Dedifferentiated amniotic fluid mesenchymal stem cell (primary cell): ENCODE results near the gene CPSF4L.

ENCODE experiments used
- DNase-seq: peaks from one replicate; pipeline ENCODE4 v3.0.0-alpha.2; 2016; ENCODE audit errors: extremely low spot score

CPSF4L gene

DNA sequence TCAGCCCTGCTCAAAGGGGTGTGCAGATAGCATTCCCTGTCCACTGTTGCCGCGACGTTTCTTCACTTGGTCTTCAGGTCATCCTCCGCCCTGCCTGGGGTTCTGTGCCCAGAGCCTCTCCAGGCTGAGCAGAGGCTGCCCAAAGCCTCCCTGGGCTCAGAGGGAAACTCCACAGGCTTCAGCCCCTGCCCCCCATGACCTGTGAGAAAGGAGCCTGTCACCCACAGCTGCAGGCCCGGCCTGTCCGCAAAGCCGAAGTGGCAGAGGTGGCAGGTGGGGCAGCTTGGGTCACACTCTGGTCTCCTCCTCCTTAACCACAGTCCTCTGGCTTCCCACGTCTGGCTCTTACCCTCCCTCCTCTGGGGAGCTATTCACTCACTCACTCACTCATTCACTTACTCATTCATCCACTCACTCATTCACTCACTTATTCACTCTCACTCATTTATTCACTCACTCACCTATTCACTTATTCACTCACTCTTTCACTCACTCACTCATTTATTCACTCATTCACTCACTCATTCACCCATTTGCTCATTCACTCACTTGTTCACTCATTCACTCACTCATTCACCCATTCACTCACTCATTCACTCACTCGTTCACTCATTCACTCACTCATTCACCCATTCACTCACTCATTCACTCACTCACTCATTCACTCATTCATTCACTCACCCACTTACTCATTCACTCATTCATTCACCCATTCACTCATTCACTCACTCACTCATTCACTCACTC is 7.1 kb upstream of the CPSF4L start:
- DNase-seq, result no peak

DNA sequence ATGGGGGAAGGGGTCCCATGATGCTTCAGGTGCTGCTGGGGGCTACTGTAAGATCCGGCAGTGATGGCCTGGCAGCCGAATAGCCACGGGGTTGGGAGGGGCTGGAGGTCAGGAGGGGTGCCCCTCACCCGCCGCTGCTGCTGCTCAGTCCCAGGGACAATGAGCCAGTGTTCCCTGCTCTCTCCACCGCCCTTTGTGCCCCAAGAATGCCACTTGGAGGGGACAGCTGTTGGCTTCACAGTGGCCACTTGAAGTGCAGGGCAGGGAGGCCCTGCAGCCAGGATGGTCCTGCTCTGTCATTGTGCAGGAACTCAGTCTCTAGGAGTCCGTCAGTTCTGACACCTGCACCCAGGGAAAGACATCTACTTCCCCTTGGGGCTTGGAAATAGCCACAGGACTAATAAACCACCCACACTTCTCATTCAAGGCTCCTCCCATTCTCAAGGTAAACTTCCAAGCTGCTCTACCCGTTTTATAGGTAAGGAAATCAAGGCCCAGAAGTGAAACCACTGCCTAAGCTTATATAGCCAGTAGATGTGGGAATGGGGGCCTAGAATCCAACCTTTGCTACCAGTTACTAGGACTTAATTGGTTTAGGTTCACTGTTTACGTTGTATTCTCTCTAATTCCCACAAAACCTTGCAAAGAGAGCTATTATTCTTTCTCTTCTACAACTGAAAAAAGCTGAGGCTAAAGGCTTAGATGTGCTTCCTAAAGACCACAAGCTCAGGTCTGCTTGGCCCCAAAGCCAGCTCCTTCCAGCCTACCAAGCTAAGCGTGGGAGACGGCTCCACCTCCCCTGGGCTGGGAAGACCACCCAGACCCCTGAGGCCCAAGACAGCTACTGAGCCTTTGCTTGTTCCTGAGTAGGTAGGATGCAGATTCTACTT is 6.2 kb upstream of the CPSF4L start:
- peak; percentile 3 for DNase-seq

- DNase-seq, result peak; percentile 8
These were observed 5.1 kb upstream of the CPSF4L start for GRCh38 chr17:73266796-73267195.

DNA sequence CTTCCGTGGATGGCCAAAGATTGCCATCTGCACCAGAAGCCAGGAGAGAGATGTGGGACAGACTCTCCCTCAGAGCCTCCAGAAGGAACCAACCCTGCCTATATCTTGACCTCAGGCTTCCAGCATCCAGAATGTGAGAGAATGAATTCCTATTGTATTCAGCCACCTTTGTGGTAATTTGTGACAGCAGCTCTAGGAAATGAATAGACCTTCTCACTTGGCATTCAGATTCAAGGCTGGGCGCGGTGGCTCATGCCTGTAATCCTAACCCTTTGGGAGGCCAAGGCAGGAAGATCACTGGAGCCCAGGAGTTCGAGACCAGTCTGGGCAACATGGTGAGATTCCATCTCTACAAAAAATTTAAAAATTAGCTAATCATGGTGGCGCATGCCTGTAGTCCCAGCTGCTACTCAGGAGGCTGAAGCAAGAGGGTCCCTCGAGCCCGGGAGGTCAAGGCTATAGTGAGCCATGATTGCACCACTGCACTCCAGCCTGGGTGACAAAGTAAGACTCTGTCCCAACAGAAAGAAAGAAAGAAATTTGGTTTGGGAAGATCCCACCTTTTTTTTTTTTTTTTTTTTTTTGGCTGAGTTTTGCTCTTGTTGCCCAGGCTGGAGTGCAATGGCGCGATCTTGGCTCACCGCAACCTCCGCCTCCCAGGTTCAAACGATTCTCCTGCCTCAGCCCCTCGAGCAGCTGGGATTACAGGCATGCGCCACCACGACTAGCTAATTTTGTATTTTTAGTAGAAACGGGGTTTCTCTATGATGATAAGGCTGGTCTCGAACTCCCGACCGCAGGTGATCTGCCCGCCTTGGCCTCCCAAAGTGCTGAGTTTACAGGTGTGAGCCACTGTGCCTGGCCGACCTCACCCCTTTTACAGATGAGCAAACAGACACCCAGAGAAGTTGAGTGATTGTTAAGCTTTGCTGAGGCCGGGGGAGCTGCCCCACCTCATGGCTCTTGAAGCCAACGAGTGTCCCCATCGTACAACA is 4.3 kb upstream of the CPSF4L start:
- DNase-seq, result peak; percentile 11

GRCh38 chr17:73264448-73264847 is 2.8 kb upstream of the CPSF4L start:
- peak; percentile 9 for DNase-seq

GRCh38 chr17:73262676-73263642 is 1.3 kb upstream of the CPSF4L start:
- peak; percentile 11 for DNase-seq

DNA sequence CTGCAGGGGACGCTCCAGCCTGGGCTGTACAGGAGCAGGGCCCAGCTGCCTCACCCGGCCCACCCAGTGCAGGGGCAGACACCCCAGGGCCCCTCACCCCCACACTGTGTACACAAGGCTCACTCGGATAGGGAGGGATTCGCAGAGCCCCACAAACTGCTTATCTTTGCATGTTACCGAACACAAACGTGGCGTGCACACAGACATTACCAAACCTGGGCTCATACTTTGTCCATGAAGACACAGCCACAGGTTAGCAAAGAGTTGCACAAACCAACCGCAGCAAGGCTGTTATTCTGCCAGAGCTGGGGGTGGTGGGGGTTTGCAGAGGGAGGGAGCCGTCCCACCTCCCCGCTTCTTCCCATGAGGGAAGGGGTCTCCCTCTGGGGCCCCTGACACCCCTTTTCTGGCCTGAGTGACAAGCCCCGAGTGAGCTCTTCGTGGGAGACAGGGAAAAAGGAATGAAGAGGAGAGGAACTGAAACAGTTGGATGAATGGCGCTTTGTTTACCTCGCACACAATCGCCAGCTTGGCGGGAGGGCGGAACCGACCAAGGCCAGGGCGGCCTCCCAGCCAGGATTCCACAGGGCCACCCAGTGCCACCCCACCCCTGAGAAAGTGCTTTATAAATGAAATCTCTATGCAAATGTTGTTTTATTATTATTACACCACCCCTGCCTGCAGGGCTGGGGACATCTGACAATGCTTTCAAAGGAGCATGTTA is 434 bp upstream of the CPSF4L start:
- DNase-seq, result peak; percentile 6

GRCh38 chr17:73257516-73257915 is 4.2 kb downstream of the CPSF4L start:
- peak; percentile 4 for DNase-seq

GRCh38 chr17:73256220-73256619 is 5.5 kb downstream of the CPSF4L start:
- no peak for DNase-seq

GRCh38 chr17:73255671-73256181 is 6.0 kb downstream of the CPSF4L start:
- DNase-seq, result peak; percentile 14

- DNase-seq, result no peak
These were observed 9.8 kb downstream of the CPSF4L start for GRCh38 chr17:73251871-73252270.

DNA sequence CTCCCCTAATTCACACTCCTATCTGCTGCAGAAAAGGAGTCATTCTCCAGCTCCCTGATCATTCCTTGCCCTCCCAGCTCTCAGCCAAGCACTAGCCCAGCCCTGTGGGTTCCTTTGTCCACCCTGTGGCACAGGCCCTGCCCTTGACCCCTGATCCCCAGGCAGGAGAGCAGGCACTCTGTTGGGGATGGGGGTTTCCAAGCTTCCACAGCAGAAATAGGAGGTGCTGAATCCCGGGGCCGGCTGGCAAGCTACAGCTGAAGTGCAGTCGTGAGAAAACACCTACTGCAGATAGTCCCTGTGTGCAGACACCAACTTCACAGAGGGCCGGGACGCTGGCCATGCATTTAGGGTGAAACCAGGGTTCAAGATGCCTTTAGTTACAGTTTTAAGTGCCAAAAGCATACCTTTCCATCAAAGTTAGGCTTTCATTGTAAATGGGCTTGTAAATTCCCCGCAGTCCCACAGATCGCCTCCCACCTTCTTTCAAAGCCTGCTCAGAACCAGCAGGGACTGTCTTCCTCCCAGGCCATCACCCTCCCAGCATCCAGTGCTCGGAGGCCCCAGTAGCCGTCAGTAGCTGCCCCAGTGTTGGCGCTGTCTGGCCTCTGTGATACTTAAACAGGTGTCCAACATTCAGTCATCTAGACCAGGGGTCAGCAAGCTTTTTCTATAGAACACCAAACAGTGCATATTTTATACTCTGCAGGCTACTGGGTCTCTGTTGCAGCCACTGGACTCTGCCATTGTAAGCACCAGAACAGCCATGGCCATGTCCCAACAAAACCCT is 10.6 kb downstream of the CPSF4L start:
- peak; percentile 12 for DNase-seq

- peak; percentile 11 for DNase-seq
These were observed 12.0 kb downstream of the CPSF4L start for GRCh38 chr17:73249700-73250099.

- DNase-seq, result no peak
These were observed 13.1 kb downstream of the CPSF4L start for GRCh38 chr17:73248532-73248931.

DNA sequence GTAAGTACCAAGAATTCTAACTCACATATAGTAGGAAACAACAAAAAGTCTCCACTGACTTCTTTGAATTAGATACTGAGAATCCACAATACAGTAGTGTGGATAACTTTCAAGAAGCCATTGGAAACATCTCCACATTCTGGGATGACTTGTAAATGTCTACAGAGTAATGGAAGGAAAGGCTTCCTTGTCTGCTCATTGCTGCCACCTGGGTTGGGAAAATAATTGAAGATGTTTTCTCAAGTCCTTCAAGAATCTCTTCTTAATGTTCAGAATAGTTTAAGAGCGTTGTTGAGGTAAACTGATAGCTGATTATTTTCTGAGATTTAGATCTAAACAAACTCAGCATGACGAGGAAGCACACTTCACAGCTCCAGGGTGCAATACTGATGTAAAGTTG is 14.0 kb downstream of the CPSF4L start:
- no peak for DNase-seq

DNA sequence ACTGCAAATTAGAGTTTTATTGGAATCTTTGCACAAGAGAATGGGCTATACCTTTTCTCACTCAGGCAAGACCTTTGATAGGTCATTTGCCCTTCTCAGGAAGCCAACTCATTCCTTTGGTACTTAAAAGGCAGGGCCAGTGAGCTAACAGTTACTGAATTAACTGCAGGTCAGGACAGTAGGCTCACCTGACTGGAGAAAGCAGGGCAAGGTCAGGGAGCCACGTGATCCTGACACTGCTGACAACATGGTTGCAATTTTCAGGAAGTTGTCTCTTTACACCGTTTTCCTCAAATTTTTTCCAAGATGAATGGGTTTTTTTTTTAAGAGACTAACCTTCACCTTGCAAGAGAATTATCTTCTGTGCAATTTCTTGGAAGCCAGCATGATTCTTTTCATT is 21.1 kb downstream of the CPSF4L start:
- DNase-seq, result peak; percentile 3

DNA sequence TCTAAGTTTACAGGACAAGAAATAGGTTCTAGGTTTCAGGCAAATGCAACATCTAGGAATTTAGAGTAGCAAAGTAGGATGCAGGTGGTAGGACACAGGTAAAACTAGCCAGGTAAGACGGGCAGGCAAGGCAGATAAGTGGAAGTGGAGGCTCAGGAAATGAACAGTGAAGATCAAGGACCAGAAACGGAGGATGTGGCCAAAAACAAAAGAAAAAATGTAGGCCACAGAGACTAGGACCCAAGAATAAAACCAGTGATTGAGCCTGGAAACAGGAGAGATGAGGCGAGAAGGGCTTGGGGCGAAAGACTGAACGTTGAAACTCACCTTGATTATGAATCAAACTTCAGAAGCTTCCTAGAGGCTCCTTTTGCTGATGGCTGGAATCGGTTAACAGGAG is 24.0 kb downstream of the CPSF4L start:
- no peak for DNase-seq

GRCh38 chr17:73234736-73235135 is 26.9 kb downstream of the CPSF4L start:
- DNase-seq, result no peak
